HCT116 (cell line): ENCODE measurements around the gene TAGLN2.

Experiments used
- EZH2phosphoT487 ChIP-seq: fragments of 200-600 bp; IDR thresholded peaks from 2 replicates; pipeline ENCODE4 v1.6.1; 2018; ENCODE audit warnings: antibody characterized with exemption, borderline replicate concordance
- POLR2A ChIP-seq: IDR thresholded peaks from 2 replicates; pipeline ENCODE4 v1.7.0; 2011; ENCODE audit warnings: borderline replicate concordance; ENCODE audit not compliant: insufficient read depth, insufficient read length; ENCODE audit errors: extremely low read depth
- RAD21 ChIP-seq: IDR thresholded peaks from 2 replicates; pipeline ENCODE4 v1.6.1; 2012; ENCODE audit warnings: low read depth, mild to moderate bottlenecking

- TF ChIP-seq EZH2phosphoT487, result no peak
- no peak for TF ChIP-seq POLR2A
- no peak for TF ChIP-seq RAD21
These were observed 44.9 kb downstream of the TAGLN2 start for GRCh38 chr1:159880430-159880829.
